GM23338 (cell line): ENCODE results near the gene MAGOHB. TPM values are rescaled to one million over a fixed set of nuclear protein-coding genes. Genes with fewer than 3 reads are reported as not detected.

ENCODE experiments used
- ATAC-seq: fragments of 200-7000 bp; cut with Tn5 transposase; 3 replicates; pipeline ENCODE4 v1.9.1; 2020
- DNase-seq: peaks from one replicate; pipeline ENCODE4 v3.0.0-alpha.2; 2015; ENCODE audit warnings: low spot score
- H2AFZ ChIP-seq: fragments of 200-600 bp; sonication (generic); 2 replicates; pipeline ENCODE4 v1.8.0; 2016; ENCODE audit warnings: antibody characterized with exemption, mild to moderate bottlenecking, moderate library complexity
- H3F3A ChIP-seq: fragments of 200-600 bp; sonication (generic); replicated peaks from 2 replicates; pipeline ENCODE4 v1.8.0; 2017; ENCODE audit warnings: antibody characterized with exemption, mixed run types, low read depth
- H3K27ac ChIP-seq: fragments of 200-600 bp; sonication (generic); 2 replicates; pipeline ENCODE4 v1.6.1; 2016; ENCODE audit warnings: low read depth
- H3K27me3 ChIP-seq: fragments of 200-600 bp; sonication (generic); 2 replicates; pipeline ENCODE4 v1.8.0; 2016; ENCODE audit warnings: mild to moderate bottlenecking, mixed run types, moderate library complexity; ENCODE audit not compliant: insufficient read depth
- H3K36me3 ChIP-seq: fragments of 200-600 bp; sonication (generic); 2 replicates; pipeline ENCODE4 v1.8.0; 2016; ENCODE audit warnings: mild to moderate bottlenecking; ENCODE audit not compliant: insufficient read depth
- H3K4me1 ChIP-seq: fragments of 200-600 bp; sonication (generic); 2 replicates; pipeline ENCODE4 v1.8.0; 2016; ENCODE audit warnings: mild to moderate bottlenecking, moderate library complexity; ENCODE audit not compliant: insufficient read depth
- H3K4me2 ChIP-seq: fragments of 200-600 bp; sonication (generic); 2 replicates; pipeline ENCODE4 v1.7.1; 2017; ENCODE audit warnings: mixed run types
- H3K4me3 ChIP-seq: fragments of 200-600 bp; sonication (generic); 2 replicates; pipeline ENCODE4 v1.6.1; 2016; ENCODE audit warnings: mixed run types
- H3K79me2 ChIP-seq: fragments of 200-600 bp; sonication (generic); replicated peaks from 2 replicates; pipeline ENCODE4 v1.8.0; 2017; ENCODE audit warnings: mild to moderate bottlenecking; ENCODE audit not compliant: insufficient read depth
- H3K9me2 ChIP-seq: fragments of 200-600 bp; sonication (generic); 2 replicates; pipeline ENCODE4 v1.8.0; 2017; ENCODE audit not compliant: insufficient read depth
- H4K20me1 ChIP-seq: fragments of 200-600 bp; sonication (generic); replicated peaks from 2 replicates; pipeline ENCODE4 v1.8.0; 2017; ENCODE audit warnings: mild to moderate bottlenecking; ENCODE audit not compliant: insufficient read depth
- H3K27ac Mint-ChIP-seq: 2 replicates; pipeline ENCODE4 v1.8.0; 2020; ENCODE audit warnings: inconsistent platforms, mild to moderate bottlenecking, moderate library complexity, mixed read lengths
- H3K27me3 Mint-ChIP-seq: 3 replicates; pipeline ENCODE4 v1.8.0; 2022; ENCODE audit warnings: low read depth, mild to moderate bottlenecking, moderate library complexity, mixed read lengths, inconsistent platforms; ENCODE audit not compliant: insufficient read depth, poor library complexity
- H3K36me3 Mint-ChIP-seq: 3 replicates; pipeline ENCODE4 v1.8.0; 2021; ENCODE audit warnings: low read depth, mild to moderate bottlenecking, inconsistent platforms, moderate library complexity, mixed read lengths
- H3K4me1 Mint-ChIP-seq: 3 replicates; pipeline ENCODE4 v1.8.0; 2020; ENCODE audit warnings: mild to moderate bottlenecking, inconsistent platforms, mixed read lengths
- H3K4me3 Mint-ChIP-seq: 3 replicates; pipeline ENCODE4 v1.8.0; 2021; ENCODE audit warnings: moderate library complexity, mild to moderate bottlenecking, inconsistent platforms, mixed read lengths
- H3K9me3 Mint-ChIP-seq: 3 replicates; pipeline ENCODE4 v1.8.0; 2020; ENCODE audit warnings: moderate library complexity, mild to moderate bottlenecking, inconsistent platforms, mixed read lengths
- CREB1 ChIP-seq: fragments of 250-450 bp; sonication (Bioruptor Pico); IDR thresholded peaks from 2 replicates; pipeline ENCODE4 v1.5.0; 2020; ENCODE audit warnings: low read depth, mild to moderate bottlenecking, moderate library complexity
- ETS1 ChIP-seq: IDR thresholded peaks from 2 replicates; pipeline ENCODE4 v1.6.1; 2016; ENCODE audit warnings: antibody characterized with exemption
- EZH2 ChIP-seq: fragments of 200-600 bp; sonication (generic); IDR thresholded peaks from one replicate; pipeline ENCODE4 v1.8.0; 2017; ENCODE audit warnings: antibody characterized with exemption, mild to moderate bottlenecking, low read depth; ENCODE audit not compliant: unreplicated experiment
- EZH2phosphoT487 ChIP-seq: fragments of 200-600 bp; sonication (generic); IDR thresholded peaks from one replicate; pipeline ENCODE4 v1.8.1; 2018; ENCODE audit warnings: antibody characterized with exemption; ENCODE audit not compliant: unreplicated experiment
- JUNB ChIP-seq: IDR thresholded peaks from one replicate; pipeline ENCODE4 v1.6.1; 2016; ENCODE audit warnings: antibody characterized with exemption; ENCODE audit not compliant: unreplicated experiment
- NANOG ChIP-seq: IDR thresholded peaks from 2 replicates; pipeline ENCODE4 v1.6.1; 2016; ENCODE audit warnings: antibody characterized with exemption, borderline replicate concordance
- POLR2AphosphoS5 ChIP-seq: IDR thresholded peaks from 2 replicates; pipeline ENCODE4 v1.6.1; 2016; ENCODE audit warnings: antibody characterized with exemption, low read depth
- REST ChIP-seq: IDR thresholded peaks from one replicate; pipeline ENCODE4 v1.6.1; 2018; ENCODE audit warnings: antibody characterized with exemption; ENCODE audit not compliant: unreplicated experiment
- STAT1 ChIP-seq: IDR thresholded peaks from one replicate; pipeline ENCODE4 v1.6.1; 2016; ENCODE audit warnings: antibody characterized with exemption; ENCODE audit not compliant: unreplicated experiment
- ZNF114 ChIP-seq: fragments of 250-450 bp; sonication (Bioruptor Pico); IDR thresholded peaks from 2 replicates; pipeline ENCODE4 v1.5.0; 2020; ENCODE audit warnings: mild to moderate bottlenecking, moderate library complexity
- ZNF331 ChIP-seq: fragments of 250-450 bp; sonication (Bioruptor Pico); IDR thresholded peaks from 2 replicates; pipeline ENCODE4 v1.5.0; 2020; ENCODE audit warnings: low read depth, mild to moderate bottlenecking, moderate library complexity
- ZNF462 ChIP-seq: fragments of 250-450 bp; sonication (Bioruptor Pico); IDR thresholded peaks from 2 replicates; pipeline ENCODE4 v1.5.0; 2020; ENCODE audit warnings: mild to moderate bottlenecking, moderate library complexity
- polyA plus RNA-seq: library from polyadenylated mRNA; unstranded; fragments of >200 nt; fragmentation: Nextera tagmentation; extraction: Ambion mirVana; gene quantifications from 2 replicates; pipeline ENCODE4 v1.2.1, GENCODE V29; 2016
- total RNA-seq: library from RNA; depleted of rRNA; stranded (reverse); fragments of >200 nt; shearing (Covaris generic); gene quantifications from 2 replicates; pipeline ENCODE4 v1.2.3, GENCODE V29; 2014

MAGOHB gene
- total and polyA plus RNA-seq, 2 experiments from 2014 or later, result 38.5 to 175 TPM

GRCh38 chr12:10563966-10564365 lies 49.4 kb downstream of the MAGOHB start:
- ATAC-seq, result no peak
- Mint-ChIP-seq H3K4me1 (no peaks in the 10 kb centered on the region), H3K9me3 (no peaks in the 10 kb centered on the region), H3K4me3 (no peak overlapping the region), H3K27ac (no peak overlapping the region), H3K36me3 (no peaks in the 10 kb centered on the region), H3K27me3 (no peaks in the 10 kb centered on the region)
- DNase-seq, result no peak
- H3K9me2 ChIP-seq, result no peaks in the 10 kb centered on the region
- no peak overlapping the region for H3K27ac ChIP-seq
- no peaks in the 10 kb centered on the region for H3F3A ChIP-seq
- H4K20me1 ChIP-seq, result no peaks in the 10 kb centered on the region
- TF ChIP-seq POLR2AphosphoS5, result no peak
- no peak for TF ChIP-seq REST
- H2AFZ ChIP-seq, result no peak overlapping the region
- no peaks in the 10 kb centered on the region for H3K4me1 ChIP-seq
- no peaks in the 10 kb centered on the region for H3K79me2 ChIP-seq
- no peaks in the 10 kb centered on the region for H3K36me3 ChIP-seq
- H3K4me3 ChIP-seq, result no peak overlapping the region
- no peaks in the 10 kb centered on the region for H3K27me3 ChIP-seq
- H3K4me2 ChIP-seq, result no peak overlapping the region

GRCh38 chr12:10563002-10563401 lies 50.4 kb downstream of the MAGOHB start:
- H3K4me1 ChIP-seq, result 0 out of 2 replicates have a peak, but pooled peaks cover 1% of the 10 kb centered on the region
- H3K27ac ChIP-seq, result no peak overlapping the region
- H2AFZ ChIP-seq, result no peak overlapping the region
- Mint-ChIP-seq H3K36me3 (no peaks in the 10 kb centered on the region), H3K4me3 (no peak overlapping the region), H3K4me1 (peaks cover under 1% of the 10 kb centered on the region; the same call in 2 of the 3 replicates), H3K27ac (no peak overlapping the region), H3K27me3 (no peaks in the 10 kb centered on the region), H3K9me3 (no peaks in the 10 kb centered on the region)
- DNase-seq (no peak), ATAC-seq (no peak)
- no peaks in the 10 kb centered on the region for H3K79me2 ChIP-seq
- no peaks in the 10 kb centered on the region for H3K36me3 ChIP-seq
- H4K20me1 ChIP-seq, result no peaks in the 10 kb centered on the region
- H3F3A ChIP-seq, result no peaks in the 10 kb centered on the region
- no peaks in the 10 kb centered on the region for H3K9me2 ChIP-seq
- H3K4me3 ChIP-seq, result no peak overlapping the region
- H3K27me3 ChIP-seq, result no peaks in the 10 kb centered on the region
- no peak overlapping the region for H3K4me2 ChIP-seq
- TF ChIP-seq CREB1 (CRISPR knock-in tag), result no peak
- TF ChIP-seq ZNF331 (CRISPR knock-in tag), result no peak
- no peak for TF ChIP-seq EZH2
- no peak for TF ChIP-seq STAT1
- TF ChIP-seq EZH2phosphoT487, result no peak
- TF ChIP-seq ZNF462, result no peak
- no peak for TF ChIP-seq ZNF114 (CRISPR knock-in tag)
- no peak for TF ChIP-seq NANOG
- no peak for TF ChIP-seq ETS1
- TF ChIP-seq JUNB, result no peak
